HG03565 (cell line): ENCODE results near the gene ZC3H7A.
"Not testable (repeated sequence)": the region's sequence is repeated elsewhere in the genome, so short reads cannot be mapped to it uniquely, and the experiment has no call there.

ENCODE experiments used
- ATAC-seq: cut with Tn5 transposase; IDR thresholded peaks from one replicate; pipeline ENCODE4 v1.9.1; 2021; ENCODE audit warnings: mild to moderate bottlenecking, moderate library complexity; ENCODE audit not compliant: unreplicated experiment

The ZC3H7A gene

DNA sequence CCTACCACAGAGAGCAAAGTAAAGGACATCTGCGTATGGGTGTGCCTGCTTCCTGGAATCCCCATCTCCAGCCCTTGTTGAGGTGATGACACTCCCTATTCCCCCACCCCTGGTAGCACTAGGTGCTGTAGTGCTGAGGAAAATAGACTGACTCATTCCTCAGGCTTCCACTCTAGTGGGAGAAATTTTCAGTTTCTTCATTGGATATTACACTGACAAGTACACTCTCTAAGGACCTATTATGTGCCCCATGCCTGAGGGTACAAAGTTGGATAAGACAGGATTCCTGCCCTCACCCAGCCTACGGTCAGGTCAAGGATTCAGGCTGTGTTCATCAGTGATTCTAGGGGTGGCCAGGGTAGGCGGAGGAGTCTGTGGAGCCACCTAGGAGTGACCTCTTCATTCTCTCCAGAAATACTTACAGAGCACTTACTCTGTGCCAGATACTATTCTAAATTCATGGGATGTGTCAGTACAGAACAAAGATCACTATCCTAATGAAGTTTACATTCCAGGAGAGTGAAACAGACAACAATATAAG, 4.5 kb upstream of the ZC3H7A start:
- no peak for ATAC-seq

DNA sequence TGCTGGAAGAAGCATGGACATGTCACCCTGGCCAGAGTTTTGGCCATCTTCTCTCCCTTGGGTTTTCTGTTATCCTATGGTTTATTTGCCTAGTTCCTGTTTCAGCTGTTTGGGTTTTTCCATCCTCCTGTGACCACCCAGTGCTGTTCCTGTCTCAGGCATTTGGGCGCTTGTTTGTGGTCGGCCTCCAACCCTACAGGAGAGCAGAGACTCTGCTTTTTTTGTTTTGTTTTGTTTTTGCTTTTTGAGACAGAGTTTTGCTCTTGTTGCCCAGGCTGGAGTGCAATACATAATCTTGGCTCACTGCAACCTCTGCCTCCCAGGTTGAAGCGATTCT, 3.3 kb upstream of the ZC3H7A start:
- ATAC-seq, result no peak

DNA sequence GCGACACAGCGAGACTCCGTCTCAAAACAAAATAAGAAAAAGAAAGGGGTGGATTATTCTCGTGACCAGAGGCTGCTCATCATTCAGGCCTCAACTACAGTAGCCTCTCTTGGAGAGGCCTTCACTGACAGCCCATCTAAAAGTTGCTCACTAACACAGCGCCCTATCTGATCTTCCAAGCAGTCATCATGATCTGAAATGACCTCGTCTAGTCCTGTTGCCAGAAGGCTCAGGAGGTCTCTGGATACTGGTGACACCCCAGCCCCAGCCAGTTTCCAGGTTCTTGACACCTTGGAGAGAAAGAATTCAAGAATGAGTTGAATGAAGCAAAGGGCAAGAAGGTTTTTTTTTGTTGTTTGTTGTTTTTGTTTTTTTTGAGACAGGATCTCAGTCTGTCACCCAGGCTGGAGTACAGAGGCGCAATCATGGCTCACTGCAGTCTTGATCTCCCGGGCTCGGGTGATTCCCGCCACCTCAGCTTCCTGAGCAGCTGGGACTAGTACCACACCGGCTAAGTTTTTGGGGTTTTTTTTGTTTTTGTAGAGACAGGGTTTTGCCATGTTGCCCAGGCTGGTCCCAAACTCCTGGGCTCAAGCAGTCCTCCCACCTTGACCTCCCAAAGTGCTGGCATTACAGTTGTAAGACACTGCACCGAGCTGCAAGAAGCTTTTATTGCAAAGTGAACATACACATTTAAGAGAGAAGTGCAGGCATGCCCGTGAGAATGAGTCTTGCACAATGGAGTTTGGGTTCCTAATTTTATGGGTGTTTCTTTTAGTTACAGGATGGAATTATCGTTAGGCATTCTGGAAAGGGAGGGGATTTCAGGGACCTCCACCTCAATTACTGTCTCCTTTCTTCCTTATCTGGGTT, 2.7 kb upstream of the ZC3H7A start:
- ATAC-seq, result no peak

DNA sequence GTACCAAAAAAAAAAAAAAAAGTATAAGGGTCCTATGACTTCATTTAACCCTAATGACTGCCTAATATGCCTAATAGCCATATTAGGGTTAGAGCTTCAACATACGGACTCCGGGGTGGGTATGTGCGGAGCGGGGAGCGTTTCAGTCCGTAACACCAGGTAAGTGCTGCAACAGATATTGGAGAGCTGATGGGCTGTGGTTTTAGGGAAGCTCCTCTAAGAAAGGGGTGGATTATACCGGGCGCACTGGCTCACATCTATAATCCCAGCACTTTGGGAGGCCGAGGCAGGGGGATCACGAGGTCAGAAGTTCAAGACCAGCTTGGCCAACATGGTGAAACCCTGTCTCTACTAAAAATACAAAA, 1.9 kb upstream of the ZC3H7A start:
- ATAC-seq, result no peak

DNA sequence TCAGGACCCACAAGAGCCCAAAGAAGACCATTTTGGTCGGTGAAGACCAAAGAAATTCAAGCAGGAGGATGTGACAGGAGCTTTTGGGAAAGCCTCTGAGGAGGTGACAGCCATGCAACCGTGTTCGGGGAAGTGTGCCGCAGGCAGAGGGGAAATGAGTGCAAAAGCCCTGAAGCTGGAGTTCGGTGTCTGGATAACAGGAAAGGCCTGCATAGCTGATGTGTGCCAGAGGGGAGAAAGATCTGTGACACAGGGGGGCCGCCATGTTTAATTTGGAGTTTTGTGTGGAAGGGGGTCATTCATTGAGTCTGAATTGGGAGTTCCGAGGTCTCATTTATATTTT, 870 bp upstream of the ZC3H7A start:
- ATAC-seq, result no peak

DNA sequence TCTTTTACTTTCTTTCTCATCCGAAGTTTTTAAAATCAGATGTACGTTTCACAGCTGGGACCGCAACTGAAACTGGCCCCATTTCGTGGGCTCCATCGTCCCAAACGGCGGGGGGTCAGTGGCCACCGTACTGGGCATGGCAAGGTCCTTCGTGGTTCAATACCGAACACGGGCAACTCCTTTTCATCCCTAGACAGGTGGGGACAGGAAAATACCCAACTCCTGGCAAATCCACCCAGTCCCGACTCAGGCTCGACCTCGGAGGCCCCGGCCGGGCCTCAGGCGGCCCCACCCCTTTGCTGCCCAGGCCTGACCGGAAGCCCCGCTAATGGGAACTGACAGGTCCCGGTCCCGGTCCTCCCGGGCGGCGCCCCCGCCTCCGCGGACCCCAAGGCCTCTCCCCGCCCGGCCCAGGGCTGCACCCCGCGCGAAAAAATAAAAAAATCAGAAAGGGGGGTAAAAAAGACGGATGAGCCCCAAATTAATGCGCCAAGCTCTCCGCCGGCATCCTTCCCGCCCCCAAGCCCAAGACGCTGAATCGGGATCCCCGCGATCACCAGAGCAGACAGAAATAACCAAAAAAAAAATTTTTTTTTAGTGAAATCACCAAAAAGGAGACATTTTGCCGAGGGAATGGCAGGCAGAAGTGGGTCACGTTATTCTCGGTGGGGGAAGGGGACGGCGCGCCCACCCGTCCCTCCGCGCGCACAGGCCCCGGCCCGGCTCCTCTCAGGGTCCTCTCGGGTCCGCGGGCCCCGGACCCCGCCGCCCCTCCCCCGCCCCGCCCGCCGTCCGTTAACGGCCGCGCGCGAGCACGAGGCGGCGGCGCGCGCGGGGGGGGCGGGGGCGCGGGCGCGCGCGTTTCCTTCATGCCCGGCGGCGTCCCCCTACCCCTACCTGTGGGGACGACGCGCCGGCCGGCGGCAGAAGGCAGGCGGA, 562 bp downstream of the ZC3H7A start:
- peak; percentile 7 for ATAC-seq

DNA sequence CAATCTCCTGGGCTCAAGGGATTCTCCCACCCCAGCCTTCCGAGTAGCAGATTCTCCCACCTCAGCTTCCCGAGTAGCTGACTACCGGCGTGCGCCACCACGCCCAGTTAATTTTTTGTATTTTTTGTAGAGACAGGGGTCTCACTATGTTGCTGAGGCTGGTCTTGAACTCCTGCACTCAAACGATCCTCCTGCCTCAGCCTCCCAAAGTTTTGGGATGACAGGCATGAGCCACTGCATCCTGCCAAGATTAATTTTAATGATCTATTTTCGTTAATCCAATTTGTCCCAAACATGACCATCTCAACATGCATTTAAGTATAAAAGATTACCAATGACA, 1.2 kb downstream of the ZC3H7A start:
- ATAC-seq, result no peak

DNA sequence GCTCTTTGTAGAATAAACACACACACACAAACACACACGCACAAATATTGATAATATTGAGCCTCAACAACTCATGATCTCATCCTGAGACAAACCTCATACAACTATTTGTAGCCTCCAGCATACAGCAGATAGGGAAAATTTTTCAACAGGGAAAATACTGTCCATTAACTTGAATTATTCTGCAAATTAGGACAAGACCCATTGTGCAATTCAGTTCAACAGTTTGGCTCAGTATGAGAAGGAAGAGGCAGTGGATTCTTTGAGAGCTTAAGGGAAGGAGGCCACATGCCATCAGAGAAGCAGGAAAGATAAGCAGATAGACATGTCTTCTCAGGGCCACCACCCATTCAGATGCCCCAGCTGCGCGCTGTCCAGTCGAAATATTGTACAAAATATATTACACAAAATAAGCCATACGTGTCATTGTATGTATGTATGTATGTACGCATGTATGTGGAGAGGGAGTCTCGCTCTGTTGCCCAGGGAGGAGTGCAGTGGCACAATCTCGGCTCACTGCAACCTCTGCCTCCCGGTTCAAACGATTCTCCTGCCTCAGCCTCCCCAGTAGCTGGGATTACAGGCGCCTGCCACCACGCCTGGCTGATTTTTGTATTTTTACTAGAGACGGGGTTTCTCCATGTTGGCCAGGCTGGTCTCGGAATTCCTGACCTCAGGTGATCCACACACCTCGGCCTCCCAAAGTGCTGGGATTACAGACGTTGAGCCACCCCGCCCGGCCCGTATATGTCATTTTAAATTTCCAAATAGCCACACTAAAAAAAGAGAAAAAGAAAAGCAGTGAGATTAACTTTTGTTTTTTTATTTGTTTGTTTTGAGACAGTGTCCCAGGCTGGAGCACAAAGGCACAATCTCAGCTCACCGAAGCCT, 1.8 kb downstream of the ZC3H7A start:
- no peak for ATAC-seq

DNA sequence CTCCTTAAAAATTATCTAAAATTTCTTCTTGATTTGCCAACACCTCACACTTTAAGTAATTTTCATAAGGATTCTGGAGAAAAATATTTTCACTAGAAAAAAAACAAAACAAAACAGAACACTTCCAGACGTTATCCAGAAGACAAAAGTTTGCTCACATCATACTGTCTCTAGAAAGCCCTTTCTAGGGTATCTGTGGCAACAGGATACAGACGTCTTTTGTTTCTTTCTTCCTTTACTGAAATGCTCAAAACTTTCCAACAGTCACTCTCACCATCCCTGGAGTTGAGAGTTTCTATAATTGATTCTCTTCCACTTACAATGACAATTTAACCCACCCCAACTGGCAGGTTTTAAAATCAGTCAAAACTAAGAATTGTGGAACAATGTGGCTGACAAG, 2.6 kb downstream of the ZC3H7A start:
- ATAC-seq, result no peak

DNA sequence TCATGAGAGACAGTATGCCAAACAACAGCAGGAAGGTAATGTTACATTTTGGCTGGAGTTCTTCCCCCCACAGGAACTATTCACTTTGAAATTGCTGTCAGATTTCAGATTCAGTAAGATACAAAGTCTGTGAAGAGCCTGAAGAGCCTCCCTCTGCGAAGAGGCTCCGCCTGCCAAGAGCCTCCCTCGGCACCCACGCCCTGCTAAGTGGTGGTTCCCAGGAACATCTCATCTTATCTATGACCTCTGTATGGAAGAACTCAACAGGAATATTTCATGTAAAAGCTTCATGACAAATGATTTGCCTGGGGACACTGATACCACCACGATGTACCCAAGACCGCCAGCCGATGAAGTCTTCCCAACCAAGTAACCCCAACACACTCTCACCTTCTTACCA, 3.2 kb downstream of the ZC3H7A start:
- no peak for ATAC-seq

DNA sequence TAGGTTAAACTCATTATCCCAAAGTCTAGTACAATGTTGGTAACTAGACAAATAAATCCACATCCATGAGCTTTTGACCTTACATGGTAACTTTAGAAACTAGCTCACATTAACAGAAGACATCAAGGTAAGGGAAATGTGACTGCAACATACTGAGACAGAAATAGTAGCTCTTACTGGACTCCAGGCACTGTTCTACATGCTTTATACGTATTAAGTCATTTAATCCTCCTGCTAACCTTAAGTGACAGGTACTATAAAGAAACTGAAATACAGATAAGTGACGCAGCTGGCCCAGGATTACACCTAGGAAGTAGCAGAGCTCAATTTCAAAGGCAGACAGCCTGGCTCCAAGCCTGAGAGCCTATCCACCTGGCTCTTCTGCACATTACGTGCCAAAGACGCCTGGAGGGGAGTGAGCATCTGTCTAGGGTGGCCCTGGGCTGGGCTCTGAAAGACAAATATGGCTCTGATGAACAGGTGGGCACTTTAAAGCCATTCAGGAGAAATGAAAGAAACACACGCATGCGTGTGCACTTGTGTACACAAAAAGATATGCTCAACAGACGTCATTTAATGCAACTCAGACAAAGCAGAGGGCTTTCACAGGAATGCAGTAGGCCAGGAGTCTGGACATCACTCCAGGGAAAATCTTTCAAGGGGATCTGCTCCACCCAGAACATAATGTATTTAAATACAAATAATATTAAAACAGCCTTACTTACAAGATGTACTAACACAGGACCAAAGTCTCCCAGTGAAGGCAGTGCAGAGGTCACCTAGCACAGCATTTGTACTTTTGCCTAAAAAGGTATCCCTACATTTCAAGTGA, 4.4 kb downstream of the ZC3H7A start:
- no peak for ATAC-seq

DNA sequence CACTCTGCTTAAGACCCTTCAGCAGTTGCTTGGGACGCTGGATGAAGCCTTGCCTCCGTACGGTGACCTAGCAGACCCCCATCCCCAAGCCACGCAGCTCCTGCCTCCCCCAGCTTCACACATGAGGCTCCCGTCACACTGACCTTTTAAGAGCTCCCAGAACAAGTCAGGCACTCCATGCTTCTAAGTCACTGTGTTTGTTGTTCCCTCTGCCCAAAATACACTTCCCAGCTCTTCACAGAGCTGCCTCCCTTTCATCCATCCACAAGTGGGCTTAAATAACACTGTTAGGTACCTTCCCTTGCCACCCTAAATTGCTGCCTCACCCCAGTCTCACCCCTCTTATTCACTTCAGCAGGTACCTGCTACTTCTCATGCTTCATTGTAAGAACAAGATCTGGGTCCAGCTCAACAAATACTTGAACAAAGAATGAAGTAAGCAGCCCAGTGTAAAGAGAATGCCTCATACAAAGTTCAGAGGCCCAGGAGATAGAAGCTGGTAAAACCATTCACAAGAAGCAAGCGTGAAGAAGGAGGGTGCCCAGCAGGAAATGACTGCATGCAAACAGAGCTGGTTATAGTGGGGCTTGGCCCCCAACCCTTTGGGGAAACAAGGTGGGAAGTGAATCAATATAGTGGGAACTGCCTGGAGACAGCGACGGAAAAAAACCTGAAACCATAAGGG, 5.8 kb downstream of the ZC3H7A start:
- ATAC-seq, result no peak

DNA sequence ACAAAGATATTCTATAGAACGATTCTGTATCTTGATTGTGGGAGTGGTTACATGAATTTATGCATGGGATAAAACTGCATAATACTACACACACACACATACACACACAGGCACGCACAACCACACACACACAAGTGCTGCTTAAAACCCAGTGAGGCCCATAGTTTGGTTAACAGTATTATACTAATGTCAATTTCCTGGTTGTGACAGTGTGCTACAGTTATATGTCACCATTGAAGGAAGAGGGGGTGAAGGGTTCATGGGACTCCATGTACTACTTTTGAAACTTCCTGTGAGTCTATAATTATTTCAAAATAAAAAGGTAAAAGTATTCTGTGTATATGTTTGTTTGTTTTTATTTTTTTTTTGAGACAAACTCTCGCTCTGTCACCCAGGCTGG, 8.1 kb downstream of the ZC3H7A start:
- no peak for ATAC-seq

DNA sequence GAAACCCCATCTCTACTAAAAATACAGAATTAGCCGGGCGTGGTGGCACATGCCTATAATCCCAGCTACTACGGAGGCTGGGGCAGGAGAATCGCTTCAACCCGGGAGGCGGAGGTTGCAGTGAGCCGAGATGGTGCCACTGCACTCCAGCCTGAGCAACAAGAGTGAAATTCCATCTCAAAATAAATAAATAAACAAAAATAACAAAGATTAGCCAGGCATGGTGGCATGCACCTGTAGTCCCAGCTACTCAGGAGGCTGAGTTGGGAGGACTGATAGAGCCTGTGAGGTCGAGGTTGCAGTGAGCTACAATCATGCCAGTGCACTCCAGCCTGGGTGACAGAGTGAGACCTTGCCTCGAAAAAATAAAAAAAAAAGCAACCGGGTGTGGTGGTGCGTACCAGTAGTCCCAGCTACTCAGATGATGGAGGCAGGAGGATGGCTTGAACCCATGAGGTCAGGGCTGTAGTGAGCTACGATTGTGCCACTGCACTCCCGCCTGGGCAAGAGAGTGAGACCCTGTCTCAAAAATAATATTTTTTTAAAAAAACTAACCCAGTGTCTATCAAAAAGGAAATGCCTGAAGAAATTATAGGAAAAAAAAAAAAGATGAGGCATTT, 12.0 kb downstream of the ZC3H7A start:
- ATAC-seq, result not testable (repeated sequence)

DNA sequence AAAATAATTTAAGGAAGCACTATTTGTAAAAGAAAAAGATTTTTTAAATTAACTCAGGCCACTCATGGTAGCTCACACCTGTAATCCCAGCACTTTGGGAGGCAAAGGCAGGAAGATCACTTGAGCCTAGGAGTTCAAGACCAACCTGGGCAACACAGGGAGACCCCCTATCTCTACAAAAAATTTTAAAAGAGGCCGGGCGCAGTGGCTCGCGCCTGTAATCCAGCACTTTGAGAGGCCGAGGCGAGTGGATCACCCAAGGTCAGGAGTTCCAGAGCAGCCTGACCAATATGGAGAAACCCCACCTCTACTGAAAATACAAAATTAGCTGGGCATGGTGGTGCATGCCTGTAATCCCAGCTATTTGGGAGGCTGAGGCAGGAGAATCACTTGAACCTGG, 12.7 kb downstream of the ZC3H7A start:
- ATAC-seq, result not testable (repeated sequence)

DNA sequence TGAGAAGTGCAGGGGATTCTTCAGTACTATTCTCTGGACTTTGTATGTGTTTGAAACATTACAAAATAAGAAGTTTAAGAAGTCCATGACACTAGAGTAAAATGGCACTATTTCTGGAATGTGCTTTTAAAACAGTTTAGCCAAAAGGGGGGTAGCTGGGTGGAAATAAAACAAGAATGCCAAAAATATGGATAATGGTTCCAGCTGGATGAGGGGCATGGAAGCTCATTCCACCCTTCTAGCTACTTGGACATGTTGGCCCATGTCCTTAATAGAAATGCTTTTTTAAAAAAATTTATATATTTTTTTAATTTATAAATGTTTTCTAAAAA, 13.1 kb downstream of the ZC3H7A start:
- ATAC-seq, result no peak

DNA sequence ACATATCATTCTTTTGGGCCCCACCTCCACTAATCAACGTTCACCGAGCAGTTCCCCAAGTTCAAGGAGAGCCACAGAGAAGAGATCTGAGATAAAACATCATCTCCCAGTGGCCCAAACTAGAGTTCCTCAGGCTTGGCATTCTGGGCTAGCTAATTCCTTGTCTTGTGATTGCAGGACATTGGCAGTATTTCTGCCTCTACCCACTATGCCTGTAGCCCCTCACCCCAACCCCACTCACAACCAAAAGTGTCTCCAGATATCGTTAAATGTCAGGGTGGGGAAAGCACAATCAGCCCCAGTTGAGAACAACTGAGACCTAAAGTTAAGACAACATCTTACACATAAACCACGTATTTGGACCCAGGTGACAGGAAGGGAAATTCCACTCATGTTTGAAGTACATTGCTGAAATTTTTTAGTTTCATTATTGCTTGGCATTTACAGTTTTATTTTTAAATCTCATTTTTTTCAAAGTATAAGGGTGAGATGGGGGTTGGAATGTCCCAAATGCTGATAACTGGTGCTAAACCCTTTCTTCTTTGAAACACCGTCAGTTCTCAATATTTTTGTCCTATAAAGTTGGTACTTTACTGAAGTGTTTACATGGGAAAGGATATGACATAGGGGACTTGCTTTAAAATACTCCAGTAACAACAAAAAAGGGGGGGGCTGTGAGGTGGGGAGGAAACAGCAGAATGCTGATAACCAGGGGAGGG, 13.6 kb downstream of the ZC3H7A start:
- peak; percentile 54 for ATAC-seq

DNA sequence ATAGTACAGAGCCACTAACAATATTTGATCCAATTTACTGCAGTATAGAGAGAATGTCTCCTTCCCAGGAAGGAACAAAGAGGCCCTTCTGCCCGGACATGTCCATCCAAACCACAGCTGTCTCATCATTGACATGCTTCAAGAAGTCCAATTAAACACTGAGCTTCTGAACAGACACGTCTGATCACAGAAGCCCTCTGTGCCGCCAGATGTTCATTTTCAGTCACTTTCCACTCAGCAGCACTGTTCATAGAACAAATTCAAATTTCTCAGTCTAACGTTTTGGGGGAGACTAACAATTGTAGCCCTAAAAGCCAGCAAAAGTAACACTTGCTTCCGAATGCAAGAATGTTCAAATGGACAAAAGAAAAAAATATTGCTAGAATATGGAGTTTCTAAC, 15.3 kb downstream of the ZC3H7A start:
- ATAC-seq, result no peak
